Sigmoid colon (tissue), 4 donors: ENCODE data around the gene KIF5A.

ENCODE experiments used
- CTCF ChIP-seq, 4 experiments: fragments of 450-650 bp in 3 of 4; fragments of 200-600 bp in 1 of 4; IDR thresholded peaks; one replicate each; pipeline ENCODE4 v1.5.1; 2016 to 2019; ENCODE audit warnings: antibody characterized with exemption in 4 of 4, mild to moderate bottlenecking in 3 of 4, moderate library complexity in 2 of 4
- EP300 ChIP-seq, 4 donors: sonication (generic); formaldehyde crosslinking; IDR thresholded peaks; one replicate each; pipeline ENCODE4 v1.6.1; 2017; ENCODE audit warnings: antibody characterized with exemption in 4 of 4
- POLR2A ChIP-seq, 2 donors: fragments of 450-650 bp; IDR thresholded peaks; one replicate each; pipeline ENCODE4 v1.6.1; 2016; ENCODE audit warnings: antibody characterized with exemption in 2 of 2, mild to moderate bottlenecking in 2 of 2, moderate library complexity in 2 of 2
- POLR2AphosphoS5 ChIP-seq, 4 donors: sonication (generic); formaldehyde crosslinking; IDR thresholded peaks; one replicate each; pipeline ENCODE4 v1.6.1; 2017; ENCODE audit warnings: antibody characterized with exemption in 4 of 4

DNA sequence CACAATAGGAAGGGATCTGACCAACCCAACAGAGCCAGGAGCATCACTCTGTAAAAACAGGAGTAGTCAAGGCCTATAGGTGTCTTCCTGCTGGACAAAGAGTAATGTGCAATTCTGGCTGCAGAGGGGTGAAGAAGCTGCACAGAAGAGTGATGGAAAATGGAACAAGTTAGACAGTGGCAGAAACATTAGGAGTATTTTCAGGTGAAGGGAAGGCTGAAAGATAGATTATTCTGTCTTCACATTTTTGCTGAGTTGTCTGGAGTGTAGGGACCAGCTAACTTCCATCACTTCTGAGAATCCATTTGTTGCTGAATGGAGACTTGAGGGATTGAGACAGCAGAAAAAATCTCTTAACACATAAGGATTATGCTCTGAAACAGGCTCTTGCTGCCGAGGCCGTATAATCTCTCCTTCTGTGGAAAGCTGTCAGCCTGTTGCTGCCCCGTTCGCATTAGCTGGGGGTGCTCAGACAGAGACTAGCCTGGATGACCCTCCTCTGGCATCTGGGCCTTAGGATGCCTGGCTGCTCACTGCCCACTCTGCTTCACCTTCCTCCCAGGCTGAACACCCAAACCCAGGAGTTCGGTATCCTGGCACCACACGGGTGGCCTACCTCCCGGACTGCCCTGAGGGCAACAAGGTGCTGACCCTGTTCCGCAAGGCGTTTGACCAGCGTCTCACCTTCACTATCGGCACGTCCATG lies 58.3 kb downstream of the KIF5A start:
- TF ChIP-seq CTCF (IDR thresholded peaks at IDR 0.05) (no peak), POLR2A (IDR thresholded peaks at IDR 0.05) (no peak), EP300 (IDR thresholded peaks at IDR 0.05) (no peak), POLR2AphosphoS5 (IDR thresholded peaks at IDR 0.05) (no peak)
